HAP-1 (cell line): ENCODE measurements around the gene WDR19.
"Not testable (repeated sequence)": the region's sequence is repeated elsewhere in the genome, so short reads cannot be mapped to it uniquely, and the experiment has no call there.

Source experiments
- DNase-seq, 2 experiments: peaks; one replicate each; pipeline ENCODE4 v3.0.0-alpha.2; 2016 to 2020; ENCODE audit warnings: low spot score in 2 of 2
- H3K27me3 ChIP-seq: fragments of 250-450 bp; sonication (Bioruptor Pico); 2 replicates; pipeline ENCODE4 v1.5.1; 2020; ENCODE audit warnings: low read depth, mild to moderate bottlenecking, moderate library complexity
- H3K36me3 ChIP-seq: fragments of 250-450 bp; sonication (Bioruptor Pico); replicated peaks from 2 replicates; pipeline ENCODE4 v1.5.1; 2020; ENCODE audit warnings: mild to moderate bottlenecking
- H3K4me1 ChIP-seq: fragments of 250-450 bp; sonication (Bioruptor Pico); 2 replicates; pipeline ENCODE4 v1.5.1; 2020; ENCODE audit warnings: mild to moderate bottlenecking
- H3K4me3 ChIP-seq: fragments of 250-450 bp; sonication (Bioruptor Pico); 2 replicates; pipeline ENCODE4 v1.5.1; 2020; ENCODE audit warnings: mild to moderate bottlenecking, moderate library complexity
- H3K9me3 ChIP-seq: fragments of 250-450 bp; sonication (Bioruptor Pico); 2 replicates; pipeline ENCODE4 v1.5.1; 2020; ENCODE audit warnings: mild to moderate bottlenecking, moderate library complexity
- in situ Hi-C: fragments of 300-500 bp; cut with MboI; formaldehyde crosslinking; loops from 3 replicates; pipeline ENCODE4 v1.14.3; 2020; ENCODE audit warnings: low sequenced_read_pairs, inconsistent platforms, mixed read lengths

Gene WDR19

DNA sequence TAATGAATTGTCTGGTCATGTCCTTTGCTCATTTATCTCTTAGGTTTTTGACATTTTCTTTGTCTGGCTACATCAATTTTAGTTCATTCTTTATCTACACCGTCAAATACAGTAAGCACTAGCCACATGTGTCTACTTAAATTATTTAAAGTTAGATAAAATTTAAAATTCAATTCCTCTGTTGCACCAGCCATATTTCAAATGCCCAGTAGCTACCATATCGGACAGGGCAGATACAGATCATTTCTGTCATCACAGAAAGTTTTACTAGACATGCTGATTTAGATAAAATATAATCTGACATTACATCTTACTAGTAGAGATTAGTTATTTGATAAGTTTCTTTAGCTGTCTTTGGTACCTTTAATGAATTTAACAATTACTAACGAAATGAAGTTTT lies 61.1 kb downstream of the WDR19 start:
- in situ Hi-C loops, result no loop called here
- Histone ChIP-seq H3K9me3 (no peaks in the 10 kb centered on the region), H3K36me3 (no peaks in the 10 kb centered on the region), H3K27me3 (no peaks in the 10 kb centered on the region), H3K4me1 (no peaks in the 10 kb centered on the region), H3K4me3 (no peak overlapping the region)
- no peak for DNase-seq

DNA sequence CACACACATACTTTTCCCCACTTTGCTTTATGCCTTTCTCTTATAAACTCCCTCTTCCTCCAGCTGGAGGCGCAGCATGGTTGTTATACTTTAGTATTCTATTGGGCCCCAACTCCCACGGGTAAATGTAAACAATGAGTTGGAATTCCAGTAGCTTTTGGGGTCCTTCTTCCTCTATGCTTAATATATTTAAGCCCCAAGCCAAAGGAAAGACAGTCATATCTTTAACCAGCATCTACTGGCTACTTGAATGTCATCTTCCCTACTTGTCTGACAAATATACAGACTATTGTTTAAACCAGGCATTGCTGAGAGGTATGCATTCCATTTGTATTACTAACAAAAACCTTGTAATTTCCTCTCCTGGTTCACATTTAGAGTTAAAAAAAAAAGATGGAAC lies 72.9 kb downstream of the WDR19 start:
- H3K4me3 ChIP-seq, result no peak overlapping the region
- H3K4me1 ChIP-seq, result peaks cover 4% of the 10 kb centered on the region; the same call in 1 of the 2 replicates
- no peaks in the 10 kb centered on the region for H3K27me3 ChIP-seq
- in situ Hi-C loops, result no loop called here
- DNase-seq, result peak; percentile 19 to 32
- no peaks in the 10 kb centered on the region for H3K9me3 ChIP-seq
- H3K36me3 ChIP-seq, result peaks cover 7% of the 10 kb centered on the region

DNA sequence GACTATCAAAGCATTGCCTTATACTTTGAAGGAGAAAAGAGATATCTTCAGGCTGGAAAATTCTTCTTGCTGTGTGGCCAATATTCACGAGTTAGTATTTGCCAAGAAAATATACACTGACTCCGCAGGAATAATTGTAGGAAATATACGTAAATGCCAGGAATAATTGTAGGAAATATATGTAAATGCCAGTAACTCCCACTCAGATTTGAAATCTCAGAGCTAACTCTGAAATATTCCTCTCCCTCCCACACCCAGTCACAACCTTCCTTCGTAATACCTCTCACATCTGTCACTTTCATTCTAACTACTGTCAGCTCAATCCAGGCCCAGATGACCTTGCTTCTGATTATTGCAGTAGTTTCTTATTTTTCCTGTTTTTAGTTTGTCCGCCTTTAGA lies 73.5 kb downstream of the WDR19 start:
- H3K27me3 ChIP-seq, result no peaks in the 10 kb centered on the region
- no peaks in the 10 kb centered on the region for H3K9me3 ChIP-seq
- no peak overlapping the region for H3K4me3 ChIP-seq
- peaks cover 7% of the 10 kb centered on the region for H3K36me3 ChIP-seq
- H3K4me1 ChIP-seq, result peaks cover 4% of the 10 kb centered on the region; the same call in 1 of the 2 replicates
- no peak for DNase-seq
- in situ Hi-C loops, result no loop called here

DNA sequence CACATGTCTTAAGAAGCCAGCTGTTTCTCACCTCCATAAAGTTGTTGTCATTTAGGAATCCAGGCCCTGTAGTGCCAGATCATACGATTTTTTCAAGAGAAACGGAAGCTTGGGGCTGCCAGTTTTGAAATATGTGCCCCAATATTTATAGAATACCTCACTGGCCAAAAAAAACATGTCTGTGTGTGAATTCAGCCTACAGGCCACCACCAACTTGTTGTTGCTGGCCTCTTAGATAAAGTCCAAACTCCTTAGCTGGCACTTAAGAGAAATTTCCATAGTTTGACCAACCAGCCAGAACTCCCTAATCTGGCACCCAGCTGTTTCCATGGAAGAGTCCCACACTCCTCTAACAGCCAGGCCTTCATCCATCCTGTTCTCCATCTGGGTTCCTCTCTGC lies 74.1 kb downstream of the WDR19 start:
- in situ Hi-C loops, result no loop called here
- peaks cover 7% of the 10 kb centered on the region for H3K36me3 ChIP-seq
- H3K4me1 ChIP-seq, result peaks cover 4% of the 10 kb centered on the region; the same call in 1 of the 2 replicates
- DNase-seq, result no peak
- no peak overlapping the region for H3K4me3 ChIP-seq
- no peaks in the 10 kb centered on the region for H3K27me3 ChIP-seq
- H3K9me3 ChIP-seq, result no peaks in the 10 kb centered on the region

DNA sequence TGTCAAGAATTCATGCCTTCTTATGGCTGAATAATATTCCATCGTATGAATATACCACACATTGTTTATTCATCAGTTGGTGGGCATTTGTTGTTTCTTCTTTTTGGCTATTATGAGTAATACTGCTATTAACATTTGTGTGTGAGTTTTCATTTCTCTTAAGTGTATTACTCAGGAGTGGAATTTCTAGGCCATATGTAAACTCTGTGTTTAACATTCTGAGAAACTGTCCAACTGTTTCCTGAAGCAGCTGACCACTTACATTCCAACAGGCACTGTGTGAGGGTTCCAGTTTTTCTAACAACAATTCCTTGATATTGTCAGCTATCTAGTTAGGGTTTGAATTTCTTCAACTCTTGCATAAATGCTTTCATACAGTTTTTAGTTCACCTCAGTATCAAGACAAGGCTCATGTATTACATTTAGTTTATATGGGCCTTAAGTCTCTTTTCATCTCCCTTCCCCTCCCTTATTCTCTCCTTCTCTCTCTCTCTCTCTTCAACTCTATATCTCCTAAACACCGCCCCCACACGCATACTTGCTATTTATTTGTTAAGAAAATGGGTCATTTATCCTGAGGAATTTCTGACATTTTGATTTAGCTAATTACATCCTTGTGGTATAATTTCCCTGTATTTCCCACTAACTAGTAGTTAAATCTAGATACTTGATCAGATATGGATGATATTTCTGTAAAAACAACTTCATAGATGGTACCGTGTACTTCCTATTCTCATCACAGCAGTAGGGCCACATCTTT lies 77.4 kb downstream of the WDR19 start:
- no peaks in the 10 kb centered on the region for H3K27me3 ChIP-seq
- H3K4me3 ChIP-seq, result no peak overlapping the region
- DNase-seq, result no peak
- H3K9me3 ChIP-seq, result no peaks in the 10 kb centered on the region
- H3K4me1 ChIP-seq, result peaks cover 3% of the 10 kb centered on the region
- peaks cover 7% of the 10 kb centered on the region for H3K36me3 ChIP-seq
- in situ Hi-C loops, result no loop called here

DNA sequence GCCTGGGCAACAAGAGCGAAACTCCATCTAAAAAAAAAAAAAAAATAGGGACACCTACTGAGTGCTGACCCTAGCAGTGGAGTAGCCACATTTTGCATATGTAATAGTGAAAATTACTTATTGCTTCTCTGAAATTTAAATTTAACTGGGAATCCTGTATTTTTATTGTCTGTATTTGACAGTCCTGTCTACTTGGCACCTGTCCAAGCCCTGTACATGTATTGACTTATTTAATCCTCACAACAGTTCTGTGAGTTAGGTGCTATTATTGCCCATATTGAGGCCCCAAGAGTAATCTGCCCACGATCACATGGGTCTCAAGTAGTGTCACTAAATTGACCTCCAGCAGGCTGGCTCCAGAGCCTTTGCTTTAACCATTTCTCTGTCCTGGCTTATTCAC lies 81.6 kb downstream of the WDR19 start:
- no peaks in the 10 kb centered on the region for H3K9me3 ChIP-seq
- H3K4me3 ChIP-seq, result no peak overlapping the region
- no peak for DNase-seq
- no peaks in the 10 kb centered on the region for H3K27me3 ChIP-seq
- H3K36me3 ChIP-seq, result peaks cover 7% of the 10 kb centered on the region
- in situ Hi-C loops, result no loop called here
- H3K4me1 ChIP-seq, result no peaks in the 10 kb centered on the region; the same call in 1 of the 2 replicates

DNA sequence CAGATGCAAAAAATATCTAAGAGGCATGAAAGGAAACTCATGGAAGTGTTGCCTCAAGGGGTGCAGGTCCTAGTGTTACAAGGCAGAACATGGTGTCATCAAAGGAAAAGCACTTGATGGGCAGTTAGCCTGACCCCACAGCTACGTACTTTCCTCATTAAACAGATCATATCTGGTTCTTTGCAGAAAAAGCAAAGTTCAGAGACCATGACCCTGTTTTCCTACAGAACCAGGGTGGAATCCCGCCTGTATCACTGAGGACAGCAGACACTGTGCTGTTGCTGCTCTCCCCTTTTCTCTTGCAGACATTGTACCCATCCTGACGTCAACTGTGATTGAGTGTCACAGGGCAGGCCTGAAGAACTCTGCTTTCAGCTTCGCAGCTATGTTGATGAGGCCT lies 92.2 kb downstream of the WDR19 start:
- Histone ChIP-seq H3K27me3 (no peaks in the 10 kb centered on the region), H3K4me1 (no peaks in the 10 kb centered on the region), H3K9me3 (no peaks in the 10 kb centered on the region), H3K36me3 (peaks cover 10% of the 10 kb centered on the region), H3K4me3 (no peak overlapping the region)
- no peak for DNase-seq
- in situ Hi-C loops, result no loop called here

DNA sequence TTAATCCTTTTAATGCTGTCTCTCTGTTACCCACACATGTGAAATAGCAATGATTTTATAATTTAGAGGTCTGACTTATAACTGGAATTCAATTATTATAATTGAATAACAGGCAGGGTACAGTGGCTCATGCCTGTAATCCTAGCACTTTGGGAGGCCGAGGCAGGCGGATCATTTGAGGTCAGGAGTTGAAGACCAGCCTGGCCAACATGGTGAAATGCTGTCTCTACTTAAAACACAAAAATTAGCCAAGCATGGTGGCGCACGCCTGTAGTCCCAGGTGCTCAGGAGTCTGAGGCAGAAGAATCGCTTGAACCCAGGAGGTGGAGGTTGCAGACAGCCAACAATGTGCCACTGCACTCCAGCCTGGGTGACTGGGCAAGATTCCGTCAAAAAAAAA lies 95.3 kb downstream of the WDR19 start:
- DNase-seq, H3K9me3 ChIP-seq, H3K36me3 ChIP-seq, H3K4me1 ChIP-seq, in situ Hi-C loops, H3K27me3 ChIP-seq, H3K4me3 ChIP-seq: not testable (repeated sequence)

DNA sequence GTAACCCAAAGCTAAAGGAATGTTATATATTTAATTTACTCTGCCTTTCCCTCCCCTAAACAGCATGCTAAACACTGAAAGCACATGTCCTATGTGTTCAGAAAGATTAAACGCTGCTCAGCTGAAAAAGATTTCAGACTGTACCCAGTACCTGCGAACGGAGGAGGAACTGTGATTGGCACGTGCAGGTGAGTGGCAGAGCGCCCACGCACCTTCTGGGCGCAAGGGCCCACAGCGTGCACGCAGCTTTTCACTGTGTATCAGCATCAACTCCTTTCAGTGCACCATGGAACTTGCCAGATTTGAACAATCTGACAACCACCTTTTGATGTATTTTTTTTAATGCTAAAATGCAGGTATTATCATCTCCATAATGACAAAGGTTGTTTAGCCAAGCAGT lies 96.1 kb downstream of the WDR19 start:
- Histone ChIP-seq H3K9me3 (no peaks in the 10 kb centered on the region), H3K4me3 (no peak overlapping the region), H3K4me1 (no peaks in the 10 kb centered on the region), H3K36me3 (peaks cover 9% of the 10 kb centered on the region), H3K27me3 (no peaks in the 10 kb centered on the region)
- in situ Hi-C loops, result no loop called here
- DNase-seq, result no peak

DNA sequence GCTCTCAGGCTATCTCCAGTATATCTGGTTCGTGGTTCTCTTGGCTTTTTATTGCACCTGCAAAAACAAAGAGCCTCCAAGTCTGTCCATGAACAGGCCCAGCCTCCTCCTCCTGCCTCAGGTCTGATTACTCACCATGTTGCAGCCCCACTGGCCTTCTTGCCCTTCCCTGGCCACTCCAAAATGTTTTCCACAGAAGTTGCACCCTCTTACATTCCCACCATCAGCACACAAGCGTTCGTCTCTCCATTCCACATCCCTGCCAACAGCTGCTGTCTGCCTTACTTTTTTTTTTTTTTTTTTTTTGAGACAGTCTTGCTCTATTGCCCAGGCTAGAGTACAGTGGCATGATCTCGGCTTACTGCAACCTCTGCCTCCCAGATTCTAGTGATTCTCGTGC lies 97.1 kb downstream of the WDR19 start:
- H3K4me3 ChIP-seq, result no peak overlapping the region
- no peaks in the 10 kb centered on the region for H3K9me3 ChIP-seq
- in situ Hi-C loops, result no loop called here
- no peak for DNase-seq
- no peaks in the 10 kb centered on the region for H3K4me1 ChIP-seq
- no peaks in the 10 kb centered on the region for H3K27me3 ChIP-seq
- H3K36me3 ChIP-seq, result peaks cover 3% of the 10 kb centered on the region

DNA sequence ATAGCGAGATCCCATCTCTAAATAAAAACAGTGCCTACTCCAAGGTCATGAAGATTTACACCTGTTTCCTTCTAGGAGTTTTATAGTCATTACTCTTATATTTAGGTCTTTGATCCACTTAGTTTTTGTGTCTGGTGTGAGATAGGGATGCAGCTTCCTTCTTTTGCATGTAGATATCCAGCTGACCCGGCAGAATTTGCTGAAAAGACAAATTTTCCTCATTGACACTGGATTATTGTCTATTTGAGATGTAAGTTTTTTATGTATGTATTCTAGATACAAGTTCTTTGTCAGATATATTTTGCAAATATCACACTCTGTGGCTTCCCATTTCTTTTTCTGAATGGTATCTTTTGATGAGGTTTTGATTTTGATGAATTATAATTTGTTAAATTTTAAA lies 98.4 kb downstream of the WDR19 start:
- Histone ChIP-seq H3K9me3 (no peaks in the 10 kb centered on the region), H3K4me3 (no peak overlapping the region), H3K36me3 (peaks cover 3% of the 10 kb centered on the region), H3K4me1 (no peaks in the 10 kb centered on the region), H3K27me3 (no peaks in the 10 kb centered on the region)
- in situ Hi-C loops, result no loop called here
- no peak for DNase-seq

DNA sequence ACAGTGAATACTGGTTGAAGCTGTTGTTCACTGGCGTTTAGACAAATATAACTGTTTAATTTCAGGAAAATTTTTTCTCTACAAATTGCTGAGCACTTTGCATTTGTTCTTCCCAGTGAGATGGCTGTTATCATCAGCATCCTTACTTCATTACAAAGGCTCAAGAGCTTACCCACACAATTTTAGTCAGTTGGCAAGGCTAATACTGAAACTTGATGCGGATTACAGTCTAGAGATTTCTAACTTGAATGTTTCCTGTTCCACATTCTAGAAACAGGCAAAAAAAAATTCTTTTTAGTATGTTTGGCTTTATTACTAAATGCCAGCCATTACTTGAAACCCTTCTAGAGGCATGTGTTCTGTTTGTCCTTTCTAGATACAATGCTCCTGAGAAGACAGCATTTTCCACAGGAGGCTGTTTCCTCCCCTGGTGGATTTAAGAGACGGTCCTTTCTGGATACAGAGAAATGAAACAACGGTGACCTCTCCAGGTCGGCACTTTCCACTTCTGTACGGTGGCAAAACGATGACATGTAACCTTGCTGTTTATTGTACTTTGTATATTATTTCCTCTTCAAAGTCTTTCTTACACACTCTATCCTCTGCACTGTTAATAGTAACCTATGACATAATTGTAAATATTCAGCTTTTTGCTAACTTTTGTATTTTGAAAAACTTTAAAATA lies 102.9 kb downstream of the WDR19 start:
- no peak for DNase-seq
- Histone ChIP-seq H3K4me3 (no peak overlapping the region), H3K27me3 (no peaks in the 10 kb centered on the region), H3K9me3 (no peaks in the 10 kb centered on the region), H3K4me1 (no peaks in the 10 kb centered on the region), H3K36me3 (peaks cover 28% of the 10 kb centered on the region)
- in situ Hi-C loops, result no loop called here

DNA sequence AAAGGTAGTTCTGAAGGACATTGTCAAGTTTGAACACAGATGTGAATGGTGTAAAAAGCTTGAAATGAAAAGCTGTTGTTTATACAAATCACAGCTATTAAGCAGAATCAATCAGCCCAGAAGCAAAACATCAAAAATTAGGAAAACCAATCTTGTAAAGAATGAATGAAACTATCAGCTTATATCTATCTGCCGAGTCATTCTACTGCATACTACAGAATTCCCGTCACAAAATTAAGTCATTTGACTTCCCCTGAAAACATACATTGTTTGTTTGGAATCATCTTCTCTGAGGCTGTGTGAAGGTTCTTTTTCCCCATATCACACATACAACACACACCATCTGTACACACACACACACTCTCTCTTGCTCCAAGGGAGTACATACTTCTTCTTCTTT lies 103.5 kb downstream of the WDR19 start:
- in situ Hi-C loops, result no loop called here
- H3K4me3 ChIP-seq, result no peak overlapping the region
- no peak for DNase-seq
- H3K9me3 ChIP-seq, result no peaks in the 10 kb centered on the region
- peaks cover 26% of the 10 kb centered on the region for H3K36me3 ChIP-seq
- no peaks in the 10 kb centered on the region for H3K4me1 ChIP-seq
- H3K27me3 ChIP-seq, result no peaks in the 10 kb centered on the region

DNA sequence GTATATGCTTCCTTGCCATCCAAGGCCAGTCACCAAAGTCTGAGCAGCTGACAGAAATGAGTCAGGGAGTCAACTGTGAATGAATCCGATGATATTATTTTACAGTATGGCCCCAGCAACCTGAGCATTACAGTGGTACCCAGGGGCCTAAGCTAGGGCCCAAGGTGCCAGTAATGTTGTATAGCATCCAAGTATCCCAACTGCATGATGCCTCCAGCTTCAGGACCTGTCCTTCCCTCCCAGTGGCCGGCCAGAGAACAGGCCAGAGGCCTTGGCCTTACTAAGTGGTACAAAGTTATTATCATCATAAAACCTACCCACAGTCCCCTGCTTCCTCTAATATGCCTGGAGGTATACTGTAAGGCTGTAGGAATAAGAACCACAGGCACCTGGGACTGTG lies 103.9 kb downstream of the WDR19 start:
- Histone ChIP-seq H3K9me3 (no peaks in the 10 kb centered on the region), H3K4me1 (no peaks in the 10 kb centered on the region), H3K4me3 (no peak overlapping the region), H3K36me3 (peaks cover 30% of the 10 kb centered on the region), H3K27me3 (no peaks in the 10 kb centered on the region)
- no peak for DNase-seq
- in situ Hi-C loops, result no loop called here
